CD14-positive monocyte (primary cell): Measurements from ENCODE around the gene HLA-DQA1. TPM values are rescaled to one million over a fixed set of nuclear protein-coding genes. Genes with fewer than 3 reads are reported as not detected.
"Not testable (repeated sequence)": the region's sequence is repeated elsewhere in the genome, so short reads cannot be mapped to it uniquely, and the experiment has no call there.

ENCODE experiments used
- DNase-seq, 3 donors: peaks; one replicate each; pipeline ENCODE4 v3.0.0-alpha.2; 2011 to 2022
- H2AFZ ChIP-seq: 2 replicates; pipeline ENCODE4 v1.6.0; 2012; ENCODE audit warnings: mild to moderate bottlenecking, low read depth, low read length, inconsistent platforms; ENCODE audit not compliant: insufficient read depth, poor library complexity, severe bottlenecking
- H3K27ac ChIP-seq, 2 donors: 1 replicate in 1 of 2; 2 replicates in 1 of 2; pipeline ENCODE4 v1.5.1; 2012 to 2013; ENCODE audit warnings: low read length in 2 of 2, control low read depth in 1 of 2, inconsistent platforms in 1 of 2, low read depth in 1 of 2, mild to moderate bottlenecking in 1 of 2
- H3K27me3 ChIP-seq, 2 donors: one replicate each; pipeline versions ENCODE4 v1.6.0 to v1.6.1; 2011 to 2013; ENCODE audit warnings: low read length in 2 of 2; ENCODE audit not compliant: control insufficient read depth in 2 of 2, insufficient read depth in 2 of 2
- H3K36me3 ChIP-seq, 2 donors: replicated peaks in 1 of 2; 1 replicate in 1 of 2; 2 replicates in 1 of 2; pipeline versions ENCODE4 v1.5.1 to v1.6.1; 2012 to 2013; ENCODE audit warnings: low read length in 2 of 2, control low read depth in 1 of 2, inconsistent platforms in 1 of 2, mild to moderate bottlenecking in 1 of 2; ENCODE audit not compliant: insufficient read depth in 2 of 2, control insufficient read depth in 1 of 2
- H3K4me1 ChIP-seq, 2 donors: 1 replicate in 1 of 2; 2 replicates in 1 of 2; pipeline versions ENCODE4 v1.5.1 to v1.6.1; 2012 to 2013; ENCODE audit warnings: low read length in 2 of 2, control low read depth in 1 of 2, inconsistent platforms in 1 of 2, mild to moderate bottlenecking in 1 of 2, moderate library complexity in 1 of 2; ENCODE audit not compliant: insufficient read depth in 2 of 2, control insufficient read depth in 1 of 2
- H3K4me2 ChIP-seq: replicated peaks from 2 replicates; pipeline ENCODE3; 2012; ENCODE audit warnings: low read length, moderate library complexity, mild to moderate bottlenecking; ENCODE audit not compliant: poor library complexity, severe bottlenecking; ENCODE audit errors: extremely low read depth
- H3K4me3 ChIP-seq, 3 experiments: fragments of 200-600 bp in 1 of 3; sonication (generic) in 1 of 3; replicated peaks in 1 of 3; 1 replicate in 2 of 3; 2 replicates in 1 of 3; pipeline ENCODE4 v1.5.1; 2011 to 2013; ENCODE audit warnings: low read length in 3 of 3, mild to moderate bottlenecking in 3 of 3, control low read depth in 2 of 3, low read depth in 2 of 3, inconsistent platforms in 1 of 3, moderate library complexity in 1 of 3
- H3K79me2 ChIP-seq: 2 replicates; pipeline ENCODE4 v1.6.0; 2012; ENCODE audit warnings: mild to moderate bottlenecking, control low read depth, inconsistent platforms, low read length, moderate library complexity; ENCODE audit not compliant: insufficient read depth
- H3K9ac ChIP-seq: 2 replicates; pipeline ENCODE4 v1.6.0; 2017; ENCODE audit warnings: low read length, mild to moderate bottlenecking; ENCODE audit not compliant: insufficient read depth, poor library complexity, severe bottlenecking
- H3K9me3 ChIP-seq, 2 donors: replicated peaks in 1 of 2; 1 replicate in 1 of 2; 2 replicates in 1 of 2; pipeline versions ENCODE4 v1.5.1 to v1.6.1; 2012 to 2013; ENCODE audit warnings: low read length in 2 of 2, control low read depth in 1 of 2; ENCODE audit not compliant: control insufficient read depth in 1 of 2, insufficient read depth in 1 of 2
- H4K20me1 ChIP-seq: 2 replicates; pipeline ENCODE4 v1.6.0; 2012; ENCODE audit warnings: mild to moderate bottlenecking, low read length, control low read depth, moderate library complexity; ENCODE audit not compliant: insufficient read depth
- H3K27ac Mint-ChIP-seq, 7 donors: one replicate each; pipeline ENCODE4 v1.8.0; 2020; ENCODE audit warnings: mild to moderate bottlenecking in 7 of 7, mixed read lengths in 7 of 7, moderate library complexity in 6 of 7, inconsistent platforms in 2 of 7
- H3K27me3 Mint-ChIP-seq, 3 donors: one replicate each; pipeline ENCODE4 v1.8.0; 2021 to 2022; ENCODE audit warnings: low read depth in 3 of 3, mild to moderate bottlenecking in 3 of 3, mixed read lengths in 3 of 3, moderate library complexity in 3 of 3, inconsistent platforms in 1 of 3
- H3K36me3 Mint-ChIP-seq, 2 donors: one replicate each; pipeline ENCODE4 v1.8.0; 2020; ENCODE audit warnings: mixed read lengths in 2 of 2, inconsistent platforms in 1 of 2, mild to moderate bottlenecking in 1 of 2
- H3K4me1 Mint-ChIP-seq: one replicate; pipeline ENCODE4 v1.8.0; 2020; ENCODE audit warnings: mild to moderate bottlenecking, mixed read lengths
- H3K4me3 Mint-ChIP-seq, 2 donors: one replicate each; pipeline ENCODE4 v1.8.0; 2020; ENCODE audit warnings: mild to moderate bottlenecking in 2 of 2, mixed read lengths in 2 of 2, moderate library complexity in 1 of 2
- H3K9me3 Mint-ChIP-seq, 7 donors: one replicate each; pipeline ENCODE4 v1.8.0; 2020 to 2022; ENCODE audit warnings: mixed read lengths in 7 of 7, mild to moderate bottlenecking in 6 of 7, moderate library complexity in 6 of 7, inconsistent platforms in 2 of 7
- CTCF ChIP-seq: fragments of 200-600 bp; IDR thresholded peaks from one replicate; pipeline ENCODE4 v1.8.0; 2022; ENCODE audit warnings: antibody characterized with exemption, mild to moderate bottlenecking
- WGBS: methylation state at CpG from one replicate; pipeline ENCODE4 v1.1.5; 2013; ENCODE audit warnings: missing lambda C conversion rate; ENCODE audit not compliant: insufficient coverage; 5-methylcytosine and 5-hydroxymethylcytosine counted together
- intact Hi-C, 2 donors: fragments of 100-400 bp; cut with micrococcal nuclease; formaldehyde crosslinking; loops; one replicate each; pipeline versions ENCODE4 v1.15.0 to v1.15.1; 2023
- polyA plus RNA-seq, 3 donors: library from polyadenylated mRNA; depleted of rRNA in 1 of 3; unstranded in 2 of 3; stranded (reverse) in 1 of 3; fragments of 300-500 nt in 2 of 3; fragments of >200 nt in 1 of 3; fragmentation: Illumina TruSeq in 2 of 3; gene quantifications; 1 replicate in 2 of 3; 2 replicates in 1 of 3; pipeline ENCODE4 v1.2.3, GENCODE V29; 2012 to 2021

Gene HLA-DQA1
- polyA plus RNA-seq, 3 donors = 98.1 to 191 (median 117) TPM

DNA sequence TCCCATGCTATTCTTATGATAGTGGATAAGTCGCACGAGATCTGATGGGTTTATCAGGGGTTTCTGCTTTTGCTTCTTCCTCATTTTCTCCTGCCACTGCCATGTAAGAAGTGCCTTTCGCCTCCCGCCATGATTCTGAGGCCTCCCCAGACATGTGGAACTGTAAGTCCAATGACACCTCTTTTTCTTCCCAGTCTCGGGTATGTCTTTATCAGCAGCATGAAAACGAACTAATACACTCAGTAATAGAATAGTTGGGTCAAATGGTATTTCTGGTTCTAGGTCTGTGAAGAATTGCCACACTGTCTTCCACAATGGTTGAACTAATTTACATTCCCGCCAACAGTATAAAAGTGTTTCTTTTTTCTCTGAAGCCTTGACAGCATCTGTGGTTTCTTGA, 36.9 kb downstream of the HLA-DQA1 start:
- H3K4me3 Mint-ChIP-seq, H3K27ac ChIP-seq, H3K36me3 ChIP-seq, H3K4me2 ChIP-seq, H3K9ac ChIP-seq, H3K4me3 ChIP-seq, H2AFZ ChIP-seq, DNase-seq, intact Hi-C loops, H3K9me3 ChIP-seq, H3K27me3 Mint-ChIP-seq, H4K20me1 ChIP-seq, H3K79me2 ChIP-seq, H3K27me3 ChIP-seq: not testable (repeated sequence)
- H3K4me1 ChIP-seq = peaks cover 12 to 25% of the 10 kb centered on the region in 2 donors
- peaks cover 20% of the 10 kb centered on the region for H3K4me1 Mint-ChIP-seq
- no CpG with 5 or more reads among the region's 7 CpGs for WGBS
- H3K27ac Mint-ChIP-seq = peak overlapping the region in 1 of 7 donors; percentile 51
- peaks cover 0 to 70% (median 42%) of the 10 kb centered on the region in 7 donors for H3K9me3 Mint-ChIP-seq
- H3K36me3 Mint-ChIP-seq = peaks cover 2 to 34% of the 10 kb centered on the region in 2 donors

- H3K79me2 ChIP-seq = no peaks in the 10 kb centered on the region
- no peak overlapping the region for H3K27ac ChIP-seq
- no peaks in the 10 kb centered on the region for H3K4me1 Mint-ChIP-seq
- H3K27me3 Mint-ChIP-seq = peaks cover 0 to 2% (median 0%) of the 10 kb centered on the region in 3 donors
- no peak overlapping the region for H2AFZ ChIP-seq
- peak overlapping the region in 1 of 2 donors; percentile 21 for H3K4me3 Mint-ChIP-seq
- H3K9me3 Mint-ChIP-seq = peaks cover 0 to 42% (median 24%) of the 10 kb centered on the region in 7 donors
- WGBS = 0% methylated on average over 1 of the region's 4 CpGs
- no peak overlapping the region for H3K9ac ChIP-seq
- no peaks in the 10 kb centered on the region for H4K20me1 ChIP-seq
- H3K27me3 ChIP-seq = no peaks in the 10 kb centered on the region
- no peak for TF ChIP-seq CTCF
- DNase-seq = peak in 1 of 3 donors; percentile 35
- no peaks in the 10 kb centered on the region for H3K9me3 ChIP-seq
- H3K4me2 ChIP-seq = peak overlapping the region; percentile 26
- H3K27ac Mint-ChIP-seq = peak overlapping the region in 3 of 7 donors; percentile 41 to 45 (median 42)
- H3K4me3 ChIP-seq = peak overlapping the region in 1 of 3 experiments; percentile 8
- intact Hi-C loops = no loop called here
- peaks cover 0 to 14% of the 10 kb centered on the region in 2 donors for H3K36me3 Mint-ChIP-seq
- peaks cover 0 to 13% of the 10 kb centered on the region in 2 donors for H3K4me1 ChIP-seq
- no peaks in the 10 kb centered on the region for H3K36me3 ChIP-seq
Observed at GRCh38 chr6:32679492-32679891, 42.3 kb downstream of the HLA-DQA1 start.
